ENCODE measurements around the gene NLRC3.

DNA sequence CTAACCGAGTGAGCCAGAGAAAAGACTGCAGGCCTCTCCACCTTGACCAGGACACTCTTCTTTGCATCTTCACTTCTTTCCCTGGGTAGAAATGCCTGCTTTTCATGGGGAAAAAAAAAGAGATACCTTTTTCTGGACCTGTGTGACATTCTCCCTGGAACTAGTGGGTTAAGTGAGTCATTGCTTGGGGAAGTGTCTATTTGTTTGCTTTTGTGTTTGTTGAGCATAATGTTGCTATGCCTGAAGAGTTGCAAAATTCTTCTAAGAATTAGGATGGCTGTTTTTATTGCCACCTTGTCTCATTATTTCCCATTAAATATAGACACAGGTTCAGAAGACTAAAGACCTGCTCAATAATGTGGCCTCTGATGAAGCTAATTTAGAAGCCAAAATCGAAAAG is 57.6 kb downstream of the NLRC3 start:
- TF ChIP-seq EZH2 (IDR thresholded peaks at IDR 0.05; ENCODE audit: insufficient read depth, poor library complexity, severe bottlenecking) = no peak
- no peak for TF ChIP-seq EZH2phosphoT487 (IDR thresholded peaks at IDR 0.05; ENCODE audit: insufficient read depth, low read depth)
